Measurements from ENCODE around the gene ROR2. TPM values are rescaled to one million over a fixed set of nuclear protein-coding genes. Genes with fewer than 3 reads are reported as not detected.
A peak's percentile ranks its signal among the peaks of the same experiment; 100 is the strongest.

Gene ROR2
- total RNA-seq, 1 donor from 2014 or later: 18.6 TPM

- H3K4me3 Mint-ChIP-seq (ENCODE audit: unreplicated experiment): no peak overlapping the region
- H3K27ac Mint-ChIP-seq (ENCODE audit: unreplicated experiment): no peak overlapping the region
- no peaks in the 10 kb centered on the region for H3K9me3 Mint-ChIP-seq (ENCODE audit: low read depth)
These were observed 266.8 kb downstream of the ROR2 start for GRCh38 chr9:91683269-91683668.

DNA sequence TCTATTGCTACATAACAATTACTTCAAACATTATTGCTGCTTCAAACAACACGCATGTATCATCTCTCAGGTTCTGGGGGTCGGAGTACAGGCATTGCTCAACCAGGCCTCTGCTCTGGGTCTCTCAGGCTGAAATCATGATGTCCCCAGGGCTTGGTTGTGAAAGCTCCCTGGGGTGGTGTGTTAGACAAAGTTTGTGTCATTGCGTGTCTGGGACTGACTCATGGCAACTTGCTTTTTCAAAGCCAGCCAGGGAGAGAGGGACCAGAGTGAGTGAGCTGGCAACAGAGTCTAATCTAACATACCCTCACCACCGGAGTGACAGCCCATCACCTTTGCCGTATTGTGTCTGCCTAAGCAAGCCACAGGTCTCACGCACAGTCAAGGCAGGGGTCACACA is 267.2 kb downstream of the ROR2 start:
- H3K27me3 Mint-ChIP-seq (ENCODE audit: low read depth): no peaks in the 10 kb centered on the region
- no peak overlapping the region for H3K4me3 Mint-ChIP-seq (ENCODE audit: unreplicated experiment)
- peak overlapping the region; percentile 86 for H3K27ac Mint-ChIP-seq (ENCODE audit: unreplicated experiment)
- H3K9me3 Mint-ChIP-seq (ENCODE audit: low read depth): no peaks in the 10 kb centered on the region
- DNase-seq (ENCODE audit: low spot score): no peak
- no peak for TF ChIP-seq CTCF (IDR thresholded peaks at IDR 0.05)
- no peaks in the 10 kb centered on the region for H3K36me3 Mint-ChIP-seq (ENCODE audit: low read depth)
- peaks cover 39% of the 10 kb centered on the region for H3K4me1 Mint-ChIP-seq (ENCODE audit: low read depth)

More at GRCh38 chr9:91683269-91683668, 266.8 kb downstream of the ROR2 start:
- H3K27me3 Mint-ChIP-seq (ENCODE audit: low read depth): no peaks in the 10 kb centered on the region
- peaks cover 34% of the 10 kb centered on the region for H3K4me1 Mint-ChIP-seq (ENCODE audit: low read depth)
- H3K36me3 Mint-ChIP-seq (ENCODE audit: low read depth): no peaks in the 10 kb centered on the region
- TF ChIP-seq CTCF (IDR thresholded peaks at IDR 0.05): no peak
- no peak for DNase-seq (ENCODE audit: low spot score)

GRCh38 chr9:91681461-91682305 is 268.3 kb downstream of the ROR2 start:
- peak overlapping the region; percentile 45 for H3K4me3 Mint-ChIP-seq (ENCODE audit: unreplicated experiment)
- H3K36me3 Mint-ChIP-seq (ENCODE audit: low read depth): no peaks in the 10 kb centered on the region
- H3K27ac Mint-ChIP-seq (ENCODE audit: unreplicated experiment): peak overlapping the region; percentile 66
- no peaks in the 10 kb centered on the region for H3K9me3 Mint-ChIP-seq (ENCODE audit: low read depth)
- DNase-seq (ENCODE audit: low spot score): no peak
- H3K4me1 Mint-ChIP-seq (ENCODE audit: low read depth): peaks cover 50% of the 10 kb centered on the region
- no peaks in the 10 kb centered on the region for H3K27me3 Mint-ChIP-seq (ENCODE audit: low read depth)
- TF ChIP-seq CTCF (IDR thresholded peaks at IDR 0.05): peak; percentile 98

- no peak for DNase-seq (ENCODE audit: low spot score)
- Mint-ChIP-seq H3K27me3 (ENCODE audit: low read depth) (no peaks in the 10 kb centered on the region), H3K27ac (ENCODE audit: unreplicated experiment) (no peak overlapping the region), H3K4me1 (ENCODE audit: low read depth) (peaks cover 56% of the 10 kb centered on the region), H3K9me3 (ENCODE audit: low read depth) (no peaks in the 10 kb centered on the region), H3K36me3 (ENCODE audit: low read depth) (no peaks in the 10 kb centered on the region), H3K4me3 (ENCODE audit: unreplicated experiment) (no peak overlapping the region)
- TF ChIP-seq CTCF (IDR thresholded peaks at IDR 0.05): no peak
These were observed 269.0 kb downstream of the ROR2 start for GRCh38 chr9:91680998-91681397.

DNA sequence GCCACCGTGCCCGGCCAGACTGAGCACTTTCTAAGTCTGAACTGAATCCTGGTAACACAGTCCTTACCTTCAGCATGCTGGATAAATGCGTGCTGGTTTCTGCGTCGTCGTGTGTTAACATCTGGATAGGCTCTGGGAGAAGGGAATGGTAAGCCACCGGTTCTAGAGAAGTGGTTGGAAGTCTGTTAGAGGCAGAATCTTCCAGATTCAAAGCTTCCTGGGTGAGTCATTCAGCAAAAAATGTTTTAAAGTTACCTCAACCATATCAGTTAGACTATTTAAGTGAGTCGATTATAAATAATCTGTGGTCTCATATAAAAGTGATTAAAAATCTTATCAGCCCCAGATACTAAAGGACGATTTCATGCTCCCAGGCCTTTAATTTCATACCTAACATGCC is 269.9 kb downstream of the ROR2 start:
- no peaks in the 10 kb centered on the region for H3K27me3 Mint-ChIP-seq (ENCODE audit: low read depth)
- H3K4me1 Mint-ChIP-seq (ENCODE audit: low read depth): peaks cover 56% of the 10 kb centered on the region
- no peak for TF ChIP-seq CTCF (IDR thresholded peaks at IDR 0.05)
- no peaks in the 10 kb centered on the region for H3K9me3 Mint-ChIP-seq (ENCODE audit: low read depth)
- no peak overlapping the region for H3K27ac Mint-ChIP-seq (ENCODE audit: unreplicated experiment)
- no peak overlapping the region for H3K4me3 Mint-ChIP-seq (ENCODE audit: unreplicated experiment)
- DNase-seq (ENCODE audit: low spot score): no peak
- H3K36me3 Mint-ChIP-seq (ENCODE audit: low read depth): peaks cover 1% of the 10 kb centered on the region

All from chondrocyte (in vitro differentiated cells).